Choroid plexus epithelial cell (primary cell): Measurements from ENCODE around the gene BACE1.

Source experiments
- DNase-seq: peaks from one replicate; pipeline ENCODE4 v3.0.0-alpha.2; 2010; ENCODE audit warnings: low read depth
- H3K4me3 ChIP-seq: 2 replicates; pipeline ENCODE4 v1.5.1; 2011; ENCODE audit warnings: low read depth, mild to moderate bottlenecking, control low read depth, low read length, moderate library complexity
- CTCF ChIP-seq: conservative IDR thresholded peaks from 2 replicates; pipeline ENCODE4 v1.5.1; 2011; ENCODE audit warnings: low read depth, mild to moderate bottlenecking, control low read depth, inconsistent platforms, low read length, moderate library complexity

Gene BACE1

GRCh38 chr11:117259417-117259816 lies 56.6 kb downstream of the BACE1 start:
- no peak overlapping the region for H3K4me3 ChIP-seq
- TF ChIP-seq CTCF: no peak
- DNase-seq: peak; percentile 69

GRCh38 chr11:117258576-117258975 lies 57.5 kb downstream of the BACE1 start:
- DNase-seq: no peak

GRCh38 chr11:117256573-117256972 lies 59.5 kb downstream of the BACE1 start:
- H3K4me3 ChIP-seq: no peak overlapping the region
- TF ChIP-seq CTCF: no peak
- DNase-seq: peak; percentile 51

More at GRCh38 chr11:117258576-117258975, 57.5 kb downstream of the BACE1 start:
- TF ChIP-seq CTCF: no peak
- no peak overlapping the region for H3K4me3 ChIP-seq

- no peak for TF ChIP-seq CTCF
- no peak for DNase-seq
- H3K4me3 ChIP-seq: no peak overlapping the region
These were observed 60.1 kb downstream of the BACE1 start for GRCh38 chr11:117255966-117256365.

GRCh38 chr11:117251506-117251905 lies 64.5 kb downstream of the BACE1 start:
- no peak for TF ChIP-seq CTCF

GRCh38 chr11:117249571-117249970 lies 66.5 kb downstream of the BACE1 start:
- no peak overlapping the region for H3K4me3 ChIP-seq
- no peak for DNase-seq
- no peak for TF ChIP-seq CTCF

More at GRCh38 chr11:117251506-117251905, 64.5 kb downstream of the BACE1 start:
- no peak overlapping the region for H3K4me3 ChIP-seq
- no peak for DNase-seq

- DNase-seq: no peak
- H3K4me3 ChIP-seq: no peak overlapping the region
- TF ChIP-seq CTCF: no peak
These were observed 67.7 kb downstream of the BACE1 start for GRCh38 chr11:117248341-117248740.
